GM23338 (cell line): ENCODE results near the gene POLE. TPM values are rescaled to one million over a fixed set of nuclear protein-coding genes. Genes with fewer than 3 reads are reported as not detected.

Experiments
- ATAC-seq: fragments of 200-7000 bp; cut with Tn5 transposase; 3 replicates; pipeline ENCODE4 v1.9.1; 2020
- DNase-seq: peaks from one replicate; pipeline ENCODE4 v3.0.0-alpha.2; 2015; ENCODE audit warnings: low spot score
- H2AFZ ChIP-seq: fragments of 200-600 bp; sonication (generic); 2 replicates; pipeline ENCODE4 v1.8.0; 2016; ENCODE audit warnings: antibody characterized with exemption, mild to moderate bottlenecking, moderate library complexity
- H3F3A ChIP-seq: fragments of 200-600 bp; sonication (generic); replicated peaks from 2 replicates; pipeline ENCODE4 v1.8.0; 2017; ENCODE audit warnings: antibody characterized with exemption, mixed run types, low read depth
- H3K27ac ChIP-seq: fragments of 200-600 bp; sonication (generic); 2 replicates; pipeline ENCODE4 v1.6.1; 2016; ENCODE audit warnings: low read depth
- H3K27me3 ChIP-seq: fragments of 200-600 bp; sonication (generic); 2 replicates; pipeline ENCODE4 v1.8.0; 2016; ENCODE audit warnings: mild to moderate bottlenecking, mixed run types, moderate library complexity; ENCODE audit not compliant: insufficient read depth
- H3K36me3 ChIP-seq: fragments of 200-600 bp; sonication (generic); 2 replicates; pipeline ENCODE4 v1.8.0; 2016; ENCODE audit warnings: mild to moderate bottlenecking; ENCODE audit not compliant: insufficient read depth
- H3K4me1 ChIP-seq: fragments of 200-600 bp; sonication (generic); 2 replicates; pipeline ENCODE4 v1.8.0; 2016; ENCODE audit warnings: mild to moderate bottlenecking, moderate library complexity; ENCODE audit not compliant: insufficient read depth
- H3K4me2 ChIP-seq: fragments of 200-600 bp; sonication (generic); 2 replicates; pipeline ENCODE4 v1.7.1; 2017; ENCODE audit warnings: mixed run types
- H3K4me3 ChIP-seq: fragments of 200-600 bp; sonication (generic); 2 replicates; pipeline ENCODE4 v1.6.1; 2016; ENCODE audit warnings: mixed run types
- H3K79me2 ChIP-seq: fragments of 200-600 bp; sonication (generic); replicated peaks from 2 replicates; pipeline ENCODE4 v1.8.0; 2017; ENCODE audit warnings: mild to moderate bottlenecking; ENCODE audit not compliant: insufficient read depth
- H3K9me2 ChIP-seq: fragments of 200-600 bp; sonication (generic); 2 replicates; pipeline ENCODE4 v1.8.0; 2017; ENCODE audit not compliant: insufficient read depth
- H4K20me1 ChIP-seq: fragments of 200-600 bp; sonication (generic); replicated peaks from 2 replicates; pipeline ENCODE4 v1.8.0; 2017; ENCODE audit warnings: mild to moderate bottlenecking; ENCODE audit not compliant: insufficient read depth
- H3K27ac Mint-ChIP-seq: 2 replicates; pipeline ENCODE4 v1.8.0; 2020; ENCODE audit warnings: inconsistent platforms, mild to moderate bottlenecking, moderate library complexity, mixed read lengths
- H3K27me3 Mint-ChIP-seq: 3 replicates; pipeline ENCODE4 v1.8.0; 2022; ENCODE audit warnings: low read depth, mild to moderate bottlenecking, moderate library complexity, mixed read lengths, inconsistent platforms; ENCODE audit not compliant: insufficient read depth, poor library complexity
- H3K36me3 Mint-ChIP-seq: 3 replicates; pipeline ENCODE4 v1.8.0; 2021; ENCODE audit warnings: low read depth, mild to moderate bottlenecking, inconsistent platforms, moderate library complexity, mixed read lengths
- H3K4me1 Mint-ChIP-seq: 3 replicates; pipeline ENCODE4 v1.8.0; 2020; ENCODE audit warnings: mild to moderate bottlenecking, inconsistent platforms, mixed read lengths
- H3K4me3 Mint-ChIP-seq: 3 replicates; pipeline ENCODE4 v1.8.0; 2021; ENCODE audit warnings: moderate library complexity, mild to moderate bottlenecking, inconsistent platforms, mixed read lengths
- H3K9me3 Mint-ChIP-seq: 3 replicates; pipeline ENCODE4 v1.8.0; 2020; ENCODE audit warnings: moderate library complexity, mild to moderate bottlenecking, inconsistent platforms, mixed read lengths
- CREB1 ChIP-seq: fragments of 250-450 bp; sonication (Bioruptor Pico); IDR thresholded peaks from 2 replicates; pipeline ENCODE4 v1.5.0; 2020; ENCODE audit warnings: low read depth, mild to moderate bottlenecking, moderate library complexity
- CTCF ChIP-seq, 2 experiments: fragments of 200-600 bp in 1 of 2; sonication (generic) in 1 of 2; conservative IDR thresholded peaks; 2 replicates each; pipeline versions ENCODE4 v1.5.1 to v1.6.1; 2016 to 2017; ENCODE audit warnings: antibody characterized with exemption in 2 of 2, low read depth in 2 of 2, mild to moderate bottlenecking in 2 of 2, moderate library complexity in 1 of 2
- EZH2 ChIP-seq: fragments of 200-600 bp; sonication (generic); IDR thresholded peaks from one replicate; pipeline ENCODE4 v1.8.0; 2017; ENCODE audit warnings: antibody characterized with exemption, mild to moderate bottlenecking, low read depth; ENCODE audit not compliant: unreplicated experiment
- EZH2phosphoT487 ChIP-seq: fragments of 200-600 bp; sonication (generic); IDR thresholded peaks from one replicate; pipeline ENCODE4 v1.8.1; 2018; ENCODE audit warnings: antibody characterized with exemption; ENCODE audit not compliant: unreplicated experiment
- NANOG ChIP-seq: IDR thresholded peaks from 2 replicates; pipeline ENCODE4 v1.6.1; 2016; ENCODE audit warnings: antibody characterized with exemption, borderline replicate concordance
- POLR2AphosphoS5 ChIP-seq: IDR thresholded peaks from 2 replicates; pipeline ENCODE4 v1.6.1; 2016; ENCODE audit warnings: antibody characterized with exemption, low read depth
- REST ChIP-seq: IDR thresholded peaks from one replicate; pipeline ENCODE4 v1.6.1; 2018; ENCODE audit warnings: antibody characterized with exemption; ENCODE audit not compliant: unreplicated experiment
- ZNF331 ChIP-seq: fragments of 250-450 bp; sonication (Bioruptor Pico); IDR thresholded peaks from 2 replicates; pipeline ENCODE4 v1.5.0; 2020; ENCODE audit warnings: low read depth, mild to moderate bottlenecking, moderate library complexity
- ZNF462 ChIP-seq: fragments of 250-450 bp; sonication (Bioruptor Pico); IDR thresholded peaks from 2 replicates; pipeline ENCODE4 v1.5.0; 2020; ENCODE audit warnings: mild to moderate bottlenecking, moderate library complexity
- polyA plus RNA-seq: library from polyadenylated mRNA; unstranded; fragments of >200 nt; fragmentation: Nextera tagmentation; extraction: Ambion mirVana; gene quantifications from 2 replicates; pipeline ENCODE4 v1.2.1, GENCODE V29; 2016
- total RNA-seq: library from RNA; depleted of rRNA; stranded (reverse); fragments of >200 nt; shearing (Covaris generic); gene quantifications from 2 replicates; pipeline ENCODE4 v1.2.3, GENCODE V29; 2014

The POLE gene
- total and polyA plus RNA-seq, 2 experiments from 2014 or later: 33.6 to 125 TPM

GRCh38 chr12:132673288-132674179, 13.6 kb downstream of the POLE start:
- H3K9me3 Mint-ChIP-seq: no peaks in the 10 kb centered on the region
- DNase-seq: no peak
- peaks cover 27% of the 10 kb centered on the region for H4K20me1 ChIP-seq
- no peaks in the 10 kb centered on the region for H3K9me2 ChIP-seq
- H3K27ac Mint-ChIP-seq: no peak overlapping the region
- no peaks in the 10 kb centered on the region for H3F3A ChIP-seq
- no peaks in the 10 kb centered on the region for H3K4me1 ChIP-seq
- H3K27me3 ChIP-seq: no peaks in the 10 kb centered on the region
- H3K27me3 Mint-ChIP-seq: peaks cover 1% of the 10 kb centered on the region
- H3K4me3 Mint-ChIP-seq: no peak overlapping the region
- peaks cover 5% of the 10 kb centered on the region for H3K79me2 ChIP-seq
- H2AFZ ChIP-seq: no peak overlapping the region
- H3K4me3 ChIP-seq: no peak overlapping the region
- ATAC-seq: no peak
- peaks cover 43% of the 10 kb centered on the region for H3K36me3 ChIP-seq
- peaks cover 88% of the 10 kb centered on the region for H3K36me3 Mint-ChIP-seq
- H3K27ac ChIP-seq: no peak overlapping the region
- no peaks in the 10 kb centered on the region for H3K4me1 Mint-ChIP-seq
- TF ChIP-seq CREB1 (CRISPR knock-in tag) (no peak), ZNF331 (no peak), POLR2AphosphoS5 (no peak)
- H3K4me2 ChIP-seq: no peak overlapping the region

DNA sequence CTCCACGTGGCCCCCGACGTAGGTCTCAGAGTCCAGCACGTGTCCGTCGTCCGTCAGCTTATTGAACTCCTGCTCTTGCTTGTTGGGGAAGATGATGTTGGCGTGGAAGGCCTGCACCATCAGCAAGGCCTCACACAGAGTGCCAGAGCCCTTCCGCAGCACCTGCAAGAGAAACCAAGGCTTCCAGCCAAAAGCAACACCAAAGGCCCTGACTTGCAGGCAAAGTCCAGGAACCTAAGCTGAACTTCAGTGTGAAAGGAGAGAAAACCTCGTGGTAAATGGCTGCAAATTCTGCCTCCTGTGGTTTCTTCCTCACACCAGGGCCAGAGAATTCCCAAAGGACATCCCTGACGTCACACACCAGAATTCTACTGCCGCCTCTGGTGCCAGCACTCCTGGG, 14.5 kb downstream of the POLE start:
- Mint-ChIP-seq H3K27me3 (peaks cover 1% of the 10 kb centered on the region), H3K4me3 (no peak overlapping the region), H3K36me3 (peaks cover 89% of the 10 kb centered on the region), H3K4me1 (no peaks in the 10 kb centered on the region), H3K9me3 (no peaks in the 10 kb centered on the region), H3K27ac (no peak overlapping the region)
- ATAC-seq (no peak), DNase-seq (no peak)
- Histone ChIP-seq H3K79me2 (no peaks in the 10 kb centered on the region), H3K9me2 (no peaks in the 10 kb centered on the region), H3K27ac (no peak overlapping the region), H3K36me3 (peaks cover 46% of the 10 kb centered on the region), H3K27me3 (no peaks in the 10 kb centered on the region), H4K20me1 (peaks cover 20% of the 10 kb centered on the region), H3K4me1 (no peaks in the 10 kb centered on the region), H3K4me2 (no peak overlapping the region), H3F3A (no peaks in the 10 kb centered on the region), H2AFZ (no peak overlapping the region), H3K4me3 (no peak overlapping the region)
- no peak for TF ChIP-seq POLR2AphosphoS5
- TF ChIP-seq EZH2phosphoT487: no peak
- no peak for TF ChIP-seq REST
- TF ChIP-seq CTCF (conservative IDR thresholded peaks at IDR 0.05; ENCODE audit: low read depth in 2 of 2): no peak
- TF ChIP-seq ZNF462 (CRISPR knock-in tag): no peak
- TF ChIP-seq EZH2: no peak
- no peak for TF ChIP-seq CREB1 (CRISPR knock-in tag)
- no peak for TF ChIP-seq NANOG
